B cell (primary cell): Measurements from ENCODE around the gene PAH. TPM values are rescaled to one million over a fixed set of nuclear protein-coding genes. Genes with fewer than 3 reads are reported as not detected.
A peak's percentile ranks its signal among the peaks of the same experiment; 100 is the strongest.

Source experiments
- ATAC-seq: fragments of 200-7000 bp; cut with Tn5 transposase; one replicate; pipeline ENCODE4 v1.10.0; 2021; ENCODE audit warnings: low read depth, mild to moderate bottlenecking, moderate number of reproducible peaks, moderate library complexity
- CTCF ChIA-PET: fragments of 350-600 bp; sonication (Branson Sonifier 250); formaldehyde crosslinking; loops from one replicate; lab custom pipeline; 2021; ENCODE audit warnings: antibody characterized with exemption, inconsistent platforms; lab: Charles Lee
- POLR2A ChIA-PET: fragments of 350-600 bp; sonication (Branson Sonifier 250); formaldehyde crosslinking; loops from one replicate; lab custom pipeline; 2021; ENCODE audit warnings: antibody characterized with exemption; lab: Charles Lee
- DNase-seq: peaks from one replicate; pipeline ENCODE4 v3.0.0; 2013
- H2AFZ ChIP-seq: 2 replicates; pipeline ENCODE4 v1.6.1; 2012; ENCODE audit warnings: mild to moderate bottlenecking, low read depth, low read length; ENCODE audit not compliant: insufficient read depth, poor library complexity, severe bottlenecking
- H3K27ac ChIP-seq, 2 donors: 1 replicate in 1 of 2; 2 replicates in 1 of 2; pipeline ENCODE4 v1.5.1; 2012 to 2013; ENCODE audit warnings: low read length in 2 of 2, mild to moderate bottlenecking in 2 of 2, moderate library complexity in 1 of 2
- H3K27me3 ChIP-seq, 4 experiments: fragments of 200-600 bp in 1 of 4; sonication (generic) in 1 of 4; replicated peaks in 1 of 4; 1 replicate in 2 of 4; 2 replicates in 2 of 4; pipeline versions ENCODE4 v1.6.1 to v1.7.0; 2013 to 2016; ENCODE audit warnings: low read length in 3 of 4, mild to moderate bottlenecking in 2 of 4, mixed read lengths in 1 of 4, moderate library complexity in 1 of 4; ENCODE audit not compliant: insufficient read depth in 4 of 4, control insufficient read depth in 3 of 4; ENCODE audit errors: control extremely low read depth in 1 of 4
- H3K36me3 ChIP-seq, 2 experiments: replicated peaks in 1 of 2; 1 replicate in 1 of 2; 2 replicates in 1 of 2; pipeline versions ENCODE4 v1.6.1 to v1.7.1; 2013; ENCODE audit warnings: low read length in 1 of 2; ENCODE audit not compliant: insufficient read depth in 2 of 2, control insufficient read depth in 1 of 2; ENCODE audit errors: control extremely low read depth in 1 of 2, extremely low read depth in 1 of 2
- H3K4me1 ChIP-seq, 2 donors: fragments of 200-600 bp in 1 of 2; sonication (generic) in 1 of 2; 1 replicate in 1 of 2; 2 replicates in 1 of 2; pipeline versions ENCODE4 v1.5.1 to v1.6.1; 2013 to 2017; ENCODE audit warnings: low read length in 2 of 2; ENCODE audit not compliant: control insufficient read depth in 2 of 2, insufficient read depth in 2 of 2
- H3K4me2 ChIP-seq: replicated peaks from 2 replicates; pipeline ENCODE3; 2012; ENCODE audit warnings: mild to moderate bottlenecking, low read depth, low read length; ENCODE audit not compliant: poor library complexity, severe bottlenecking
- H3K4me3 ChIP-seq, 5 experiments: fragments of 200-600 bp in 1 of 5; sonication (generic) in 1 of 5; 1 replicate in 3 of 5; 2 replicates in 2 of 5; pipeline versions ENCODE4 v1.5.1 to v1.7.0; 2011 to 2016; ENCODE audit warnings: low read length in 4 of 5, mild to moderate bottlenecking in 4 of 5, low read depth in 2 of 5, control low read depth in 1 of 5, moderate library complexity in 1 of 5; ENCODE audit not compliant: insufficient read depth in 1 of 5; ENCODE audit errors: control extremely low read depth in 1 of 5, extremely low read depth in 1 of 5
- H3K79me2 ChIP-seq: fragments of 200-600 bp; sonication (generic); one replicate; pipeline ENCODE4 v1.6.0; 2016; ENCODE audit warnings: low read length; ENCODE audit not compliant: control insufficient read depth, insufficient read depth
- H3K9ac ChIP-seq: fragments of 200-600 bp; sonication (generic); 2 replicates; pipeline ENCODE4 v1.6.1; 2017; ENCODE audit warnings: mild to moderate bottlenecking, low read length, moderate library complexity
- H3K9me3 ChIP-seq, 3 donors: one replicate each; pipeline versions ENCODE4 v1.6.1 to v1.7.1; 2013; ENCODE audit warnings: low read length in 2 of 3; ENCODE audit not compliant: control insufficient read depth in 2 of 3, insufficient read depth in 1 of 3; ENCODE audit errors: control extremely low read depth in 1 of 3
- H4K20me1 ChIP-seq: 2 replicates; pipeline ENCODE4 v1.6.0; 2012; ENCODE audit warnings: mild to moderate bottlenecking, low read length; ENCODE audit not compliant: insufficient read depth, control insufficient read depth, poor library complexity, severe bottlenecking
- H3K27ac Mint-ChIP-seq: one replicate; pipeline ENCODE4 v1.8.0; 2021; ENCODE audit warnings: mixed read lengths
- H3K27me3 Mint-ChIP-seq: one replicate; pipeline ENCODE4 v1.8.0; 2021; ENCODE audit warnings: mixed read lengths
- H3K4me1 Mint-ChIP-seq: one replicate; pipeline ENCODE4 v1.8.0; 2021; ENCODE audit warnings: mixed read lengths
- H3K4me3 Mint-ChIP-seq: one replicate; pipeline ENCODE4 v1.8.0; 2021; ENCODE audit warnings: mixed read lengths
- H3K9me3 Mint-ChIP-seq: one replicate; pipeline ENCODE4 v1.8.0; 2022; ENCODE audit warnings: mixed read lengths; ENCODE audit not compliant: insufficient read depth
- EZH2 ChIP-seq: IDR thresholded peaks from 2 replicates; pipeline ENCODE4 v1.6.1; 2012; ENCODE audit warnings: borderline replicate concordance, low read depth, mild to moderate bottlenecking, moderate library complexity, low read length; ENCODE audit not compliant: insufficient read depth, poor library complexity, severe bottlenecking
- WGBS: methylation state at CpG from one replicate; pipeline ENCODE4 v1.1.5; 2013; ENCODE audit warnings: missing lambda C conversion rate; ENCODE audit not compliant: insufficient coverage; 5-methylcytosine and 5-hydroxymethylcytosine counted together
- intact Hi-C: fragments of 100-400 bp; cut with micrococcal nuclease; formaldehyde crosslinking; loops from one replicate; pipeline ENCODE4 v1.10.0; 2022
- polyA plus RNA-seq: library from polyadenylated mRNA; depleted of rRNA; stranded (reverse); fragments of >200 nt; gene quantifications from 2 replicates; pipeline ENCODE4 v1.2.3, GENCODE V29; 2012
- total RNA-seq, 2 donors: library from RNA; stranded (reverse); fragments of 120-200 nt in 1 of 2; gene quantifications; 1 replicate in 1 of 2; 2 replicates in 1 of 2; pipeline versions ENCODE4 v1.2.3 to v1.2.4, GENCODE V29; 2013 to 2022
- TF ChIP-seq, protein P1 (sequence below): fragments of 200-600 bp; IDR thresholded peaks from one replicate; pipeline ENCODE4 v1.8.0; 2022; ENCODE audit warnings: antibody characterized with exemption, mild to moderate bottlenecking

PAH gene
- total and polyA plus RNA-seq, 2 donors (not counting 1 experiment from before 2014, with no cell fraction given) = 0.25 TPM; not detected in 1

DNA sequence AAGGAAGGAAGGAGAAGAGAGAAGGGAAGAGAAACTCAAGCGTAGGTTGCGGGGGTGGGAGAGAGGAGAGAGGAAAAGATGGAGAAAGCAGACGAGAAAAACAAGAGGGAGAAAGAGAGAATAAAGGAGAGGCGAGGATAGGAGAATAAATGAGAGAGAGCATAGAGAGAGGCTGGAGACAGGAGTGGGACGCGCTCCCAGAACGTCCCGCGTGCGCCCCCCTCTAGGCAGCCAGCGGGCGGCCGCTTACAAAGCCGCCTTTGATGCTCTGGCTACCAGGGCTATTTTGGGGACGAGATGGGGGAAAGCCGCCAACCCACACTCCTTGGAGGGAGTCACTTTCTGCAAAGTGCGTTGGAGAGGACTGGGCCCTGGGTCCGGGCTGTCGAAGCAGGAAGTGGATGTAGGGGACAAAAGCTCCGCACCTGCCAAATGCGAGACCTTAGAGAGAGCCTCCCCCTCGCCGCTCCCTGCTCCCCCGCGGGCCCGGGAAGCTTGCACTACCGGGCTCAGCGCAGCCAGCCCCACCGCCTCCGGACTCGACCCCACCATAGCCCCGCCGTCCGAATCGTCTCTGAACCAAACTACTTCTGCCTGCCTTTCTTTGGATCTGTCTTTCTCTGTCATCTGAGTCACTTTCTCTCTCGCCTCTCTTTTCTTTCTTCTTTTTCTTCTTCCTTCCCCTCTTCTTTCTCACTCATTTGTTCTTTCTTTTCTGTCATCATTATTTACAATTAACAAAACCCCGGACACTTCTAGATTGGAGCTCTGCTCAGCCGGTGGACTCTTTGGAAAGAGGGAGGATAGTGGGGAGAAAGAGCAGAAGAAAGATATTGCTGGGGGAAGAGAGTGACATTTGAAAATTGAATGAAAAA, 48.5 kb upstream of the PAH start:
- Histone ChIP-seq H3K36me3 (no peaks in the 10 kb centered on the region), H3K4me3 (peak overlapping the region in 2 of 5 experiments; percentile 36 to 42), H3K4me2 (peak overlapping the region; percentile 71), H4K20me1 (no peaks in the 10 kb centered on the region), H3K27ac (no peak overlapping the region), H3K79me2 (no peaks in the 10 kb centered on the region), H3K4me1 (peaks cover 22 to 40% of the 10 kb centered on the region in 2 donors), H3K9ac (peak overlapping the region; percentile 25), H3K27me3 (peaks cover 0 to 69% (median 65%) of the 10 kb centered on the region in 4 experiments), H3K9me3 (peaks cover 0 to 23% (median 17%) of the 10 kb centered on the region in 3 donors), H2AFZ (peak overlapping the region; percentile 46)
- TF ChIP-seq, protein P1, sequence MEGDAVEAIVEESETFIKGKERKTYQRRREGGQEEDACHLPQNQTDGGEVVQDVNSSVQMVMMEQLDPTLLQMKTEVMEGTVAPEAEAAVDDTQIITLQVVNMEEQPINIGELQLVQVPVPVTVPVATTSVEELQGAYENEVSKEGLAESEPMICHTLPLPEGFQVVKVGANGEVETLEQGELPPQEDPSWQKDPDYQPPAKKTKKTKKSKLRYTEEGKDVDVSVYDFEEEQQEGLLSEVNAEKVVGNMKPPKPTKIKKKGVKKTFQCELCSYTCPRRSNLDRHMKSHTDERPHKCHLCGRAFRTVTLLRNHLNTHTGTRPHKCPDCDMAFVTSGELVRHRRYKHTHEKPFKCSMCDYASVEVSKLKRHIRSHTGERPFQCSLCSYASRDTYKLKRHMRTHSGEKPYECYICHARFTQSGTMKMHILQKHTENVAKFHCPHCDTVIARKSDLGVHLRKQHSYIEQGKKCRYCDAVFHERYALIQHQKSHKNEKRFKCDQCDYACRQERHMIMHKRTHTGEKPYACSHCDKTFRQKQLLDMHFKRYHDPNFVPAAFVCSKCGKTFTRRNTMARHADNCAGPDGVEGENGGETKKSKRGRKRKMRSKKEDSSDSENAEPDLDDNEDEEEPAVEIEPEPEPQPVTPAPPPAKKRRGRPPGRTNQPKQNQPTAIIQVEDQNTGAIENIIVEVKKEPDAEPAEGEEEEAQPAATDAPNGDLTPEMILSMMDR = no peak
- no peak for TF ChIP-seq EZH2
- H3K9me3 Mint-ChIP-seq = peaks cover 7% of the 10 kb centered on the region
- 7% methylated on average over 36 of the region's 38 CpGs for WGBS
- intact Hi-C loops = no loop called here
- peak overlapping the region; percentile 75 for H3K4me3 Mint-ChIP-seq
- H3K27ac Mint-ChIP-seq = no peak overlapping the region
- ChIA-PET POLR2A (no interaction called here), CTCF (interaction anchor here (0.9 kb wide), 1 partner anchor 17 kb away, joined by 3 read pairs; no protein-coding TSS in a partner anchor)
- H3K27me3 Mint-ChIP-seq = peaks cover 85% of the 10 kb centered on the region
- ATAC-seq (no peak), DNase-seq (peak; percentile 21)
- peaks cover 28% of the 10 kb centered on the region for H3K4me1 Mint-ChIP-seq

DNA sequence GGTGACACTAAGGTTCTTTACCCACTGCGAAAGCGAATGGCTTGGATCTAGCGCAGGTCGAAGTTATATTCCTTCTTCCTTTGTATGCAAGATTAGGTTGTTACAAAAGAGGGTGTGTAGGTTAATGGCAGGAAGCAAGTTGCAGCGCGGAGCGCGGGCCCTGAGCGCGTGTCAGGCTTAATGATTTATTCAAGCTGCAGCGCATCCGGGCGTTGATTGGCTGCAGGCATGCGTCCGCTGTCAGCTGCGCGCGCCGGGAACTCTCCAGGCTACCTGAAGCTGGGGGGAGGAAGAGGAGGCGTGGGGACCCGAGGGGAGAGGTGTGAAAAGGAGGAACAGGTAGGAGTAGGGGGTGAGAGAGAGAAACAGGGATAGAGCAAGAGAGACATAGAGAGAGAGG, 47.8 kb upstream of the PAH start:
- Histone ChIP-seq H3K79me2 (no peaks in the 10 kb centered on the region), H3K9me3 (peaks cover 0 to 23% (median 17%) of the 10 kb centered on the region in 3 donors), H4K20me1 (no peaks in the 10 kb centered on the region), H3K27ac (no peak overlapping the region), H3K9ac (peak overlapping the region; percentile 25), H2AFZ (peak overlapping the region; percentile 46), H3K4me1 (peaks cover 22 to 40% of the 10 kb centered on the region in 2 donors), H3K27me3 (peaks cover 0 to 70% (median 68%) of the 10 kb centered on the region in 4 experiments), H3K4me2 (peak overlapping the region; percentile 71), H3K36me3 (no peaks in the 10 kb centered on the region), H3K4me3 (peak overlapping the region in 2 of 5 experiments; percentile 36 to 42)
- Mint-ChIP-seq H3K27me3 (peaks cover 86% of the 10 kb centered on the region), H3K4me1 (peaks cover 28% of the 10 kb centered on the region), H3K9me3 (peaks cover 7% of the 10 kb centered on the region), H3K4me3 (peak overlapping the region; percentile 75), H3K27ac (no peak overlapping the region)
- ATAC-seq (peak; percentile 24), DNase-seq (peak; percentile 31)
- intact Hi-C loops = no loop called here
- ChIA-PET CTCF (no interaction called here), POLR2A (no interaction called here)
- WGBS = 9% methylated on average over 21 of the region's 21 CpGs
- TF ChIP-seq, protein P1 = no peak
- no peak for TF ChIP-seq EZH2
